HG03066 (cell line): Measurements from ENCODE around the gene ZNF662.
"Not testable (repeated sequence)": the region's sequence is repeated elsewhere in the genome, so short reads cannot be mapped to it uniquely, and the experiment has no call there.

Source experiments
- ATAC-seq: cut with Tn5 transposase; IDR thresholded peaks from one replicate; pipeline ENCODE4 v1.9.1; 2021; ENCODE audit warnings: low read depth; ENCODE audit not compliant: unreplicated experiment

ZNF662 gene

DNA sequence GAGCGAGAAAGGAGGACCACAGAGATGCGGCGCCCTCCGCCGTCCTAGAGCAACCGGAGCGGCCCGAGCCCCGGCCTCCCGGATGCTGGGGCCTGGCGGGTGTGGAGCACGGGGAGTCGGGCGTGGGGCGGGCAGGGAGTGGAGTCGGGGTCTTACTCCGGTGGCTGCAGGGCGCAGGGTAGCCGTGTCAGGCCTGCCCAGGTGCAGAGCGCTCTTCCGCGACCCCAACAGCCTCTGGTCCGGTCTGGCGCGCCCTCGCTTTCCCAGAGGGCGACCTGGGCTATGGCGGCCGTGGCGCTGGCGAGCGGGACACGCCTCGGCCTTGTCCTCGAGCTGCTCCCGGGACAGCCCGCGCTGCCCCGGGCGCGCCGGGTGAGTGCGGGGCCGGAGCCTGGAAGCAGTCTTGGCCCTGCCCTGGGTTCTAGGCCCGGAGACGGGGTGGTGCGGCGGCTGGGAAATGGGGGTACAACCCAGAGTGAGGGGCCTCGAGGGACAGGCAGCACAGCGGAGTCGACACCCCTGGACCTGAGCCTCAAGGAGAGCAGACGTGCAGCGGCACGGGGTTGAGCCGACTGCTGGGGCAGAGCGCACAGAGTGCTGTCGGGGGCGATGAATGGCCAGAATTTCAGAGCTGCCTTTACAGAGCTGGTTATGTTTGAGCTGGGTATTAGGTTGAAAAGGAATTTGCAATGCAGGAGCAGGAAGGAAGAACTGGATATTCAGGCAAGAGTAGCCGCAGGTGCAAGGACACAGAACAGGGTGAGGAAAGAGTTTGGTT, at the start of gene ZNF662:
TSS of gene ZNF662 (plus strand) at position 73 of the 778 bp plus-strand sequence. CDS start 1,973 bp downstream, outside the sequence.
- ATAC-seq: no peak

DNA sequence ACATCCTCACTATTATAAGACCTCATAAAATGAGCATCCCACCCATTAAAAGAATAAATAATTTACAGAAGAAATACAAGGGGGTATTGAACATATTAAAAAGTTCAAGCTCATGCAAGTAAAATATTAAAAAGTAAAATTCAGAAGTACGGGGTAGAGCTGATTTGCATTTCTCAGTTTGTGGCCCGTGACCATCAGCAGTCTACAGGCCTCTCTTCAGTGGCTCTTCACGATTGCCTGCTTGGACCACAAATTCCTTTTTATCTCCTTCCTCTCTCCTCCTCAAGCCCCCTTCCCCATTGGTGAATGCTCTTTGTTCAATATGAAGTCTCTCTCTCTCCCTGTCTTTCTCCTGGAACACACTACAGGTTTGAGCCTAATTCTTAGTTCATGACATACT, 49.4 kb upstream of the ZNF662 start:
- ATAC-seq: no peak

GRCh38 chr3:42864321-42864950, 41.5 kb upstream of the ZNF662 start:
- ATAC-seq: no peak

- no peak for ATAC-seq
These were observed 40.7 kb upstream of the ZNF662 start for GRCh38 chr3:42865256-42865655.

DNA sequence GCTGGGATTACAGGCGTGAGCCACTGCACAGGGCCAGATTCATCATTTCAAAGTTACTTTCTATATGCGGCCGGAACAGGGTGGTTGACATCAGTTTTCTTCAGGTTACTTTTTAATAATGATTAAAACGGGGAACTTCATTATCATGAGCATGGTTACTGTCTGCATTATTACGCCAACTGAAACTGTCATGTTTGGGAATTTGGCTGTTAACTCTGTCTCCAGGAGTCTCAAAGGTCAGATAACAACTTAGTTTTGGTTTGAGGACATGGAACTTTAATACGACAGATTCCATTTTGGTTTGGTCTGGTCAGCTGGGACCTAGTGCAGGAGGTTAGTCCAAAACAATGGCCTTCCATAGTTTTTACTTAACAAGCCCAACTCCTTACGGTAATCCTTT, 38.8 kb upstream of the ZNF662 start:
- no peak for ATAC-seq

GRCh38 chr3:42868841-42869240, 37.1 kb upstream of the ZNF662 start:
- no peak for ATAC-seq

- no peak for ATAC-seq
These were observed 34.2 kb upstream of the ZNF662 start for GRCh38 chr3:42871592-42872196.

DNA sequence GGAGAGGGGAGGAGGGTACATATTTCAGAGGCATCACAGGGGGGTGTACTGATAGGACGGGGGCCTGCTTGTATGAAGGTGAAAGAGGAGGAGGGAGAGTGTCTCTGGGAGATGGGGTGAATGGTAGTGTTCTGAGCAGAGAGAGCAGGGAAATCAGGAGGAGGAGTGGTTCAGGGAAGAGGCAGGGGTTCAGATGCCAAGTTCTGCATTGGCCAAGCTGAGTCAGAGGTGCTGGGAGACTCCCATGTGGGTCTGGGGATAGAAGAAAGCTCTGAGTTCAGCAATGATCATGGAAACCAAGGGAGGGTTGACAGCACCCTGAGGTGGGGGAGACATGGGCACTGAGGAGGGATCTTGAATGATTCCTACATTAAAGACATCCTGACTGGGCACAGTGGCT, 33.2 kb upstream of the ZNF662 start:
- ATAC-seq: no peak

DNA sequence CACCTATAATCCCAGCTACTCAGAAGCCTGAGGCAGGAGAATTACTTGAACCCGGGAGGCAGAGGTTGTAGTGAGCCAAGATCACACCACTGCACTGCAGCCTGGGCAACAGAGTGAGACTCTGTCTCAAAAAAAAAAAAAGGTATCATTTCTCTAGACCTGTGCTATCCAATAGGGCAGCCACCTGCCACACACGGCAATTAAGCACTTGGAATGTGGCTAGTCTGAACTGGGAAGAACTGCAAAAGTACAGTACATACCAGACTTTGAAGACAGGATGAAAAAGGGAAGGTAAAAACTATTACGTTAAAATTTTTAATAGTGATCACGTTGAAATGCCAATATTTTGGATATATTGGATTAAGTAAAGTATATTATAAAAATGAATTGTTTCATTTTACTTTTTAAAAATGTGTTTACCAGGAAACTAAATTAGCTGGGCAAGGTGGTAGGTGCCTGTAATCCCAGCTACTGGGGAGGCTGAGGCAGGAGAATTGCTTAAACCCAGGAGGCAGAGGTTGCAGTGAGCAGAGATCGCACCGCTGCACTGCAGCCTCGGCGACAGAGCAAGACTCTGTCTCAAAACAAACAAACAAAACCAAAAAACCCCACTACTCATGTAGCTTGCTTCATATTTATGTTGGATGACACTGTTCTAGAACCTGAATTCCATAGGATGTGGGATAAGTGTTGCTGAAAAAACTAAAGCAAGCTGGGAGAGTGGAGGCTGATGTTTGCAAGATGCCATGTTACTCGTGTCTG, 32.5 kb upstream of the ZNF662 start:
- no peak for ATAC-seq

DNA sequence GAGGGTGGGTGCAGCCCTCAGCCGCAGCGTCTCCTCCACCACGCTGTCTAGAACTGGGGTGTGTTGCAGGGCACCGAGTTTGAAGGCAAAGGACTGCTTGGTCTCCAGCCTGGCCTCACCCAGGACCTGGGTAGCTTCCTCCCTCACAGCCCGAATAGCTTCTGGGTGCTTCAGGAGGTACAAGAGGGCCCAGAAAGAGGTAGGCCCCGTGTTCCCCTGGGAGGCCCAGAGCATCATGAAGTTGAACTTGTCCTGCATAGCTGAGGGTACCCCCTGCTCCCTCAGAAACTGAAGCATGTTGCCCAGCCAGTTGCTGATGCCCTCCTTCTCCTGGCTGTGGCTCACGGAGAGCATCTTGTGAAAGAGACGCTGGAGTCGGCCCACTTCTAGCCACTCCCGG, 31.2 kb upstream of the ZNF662 start:
- ATAC-seq: no peak

DNA sequence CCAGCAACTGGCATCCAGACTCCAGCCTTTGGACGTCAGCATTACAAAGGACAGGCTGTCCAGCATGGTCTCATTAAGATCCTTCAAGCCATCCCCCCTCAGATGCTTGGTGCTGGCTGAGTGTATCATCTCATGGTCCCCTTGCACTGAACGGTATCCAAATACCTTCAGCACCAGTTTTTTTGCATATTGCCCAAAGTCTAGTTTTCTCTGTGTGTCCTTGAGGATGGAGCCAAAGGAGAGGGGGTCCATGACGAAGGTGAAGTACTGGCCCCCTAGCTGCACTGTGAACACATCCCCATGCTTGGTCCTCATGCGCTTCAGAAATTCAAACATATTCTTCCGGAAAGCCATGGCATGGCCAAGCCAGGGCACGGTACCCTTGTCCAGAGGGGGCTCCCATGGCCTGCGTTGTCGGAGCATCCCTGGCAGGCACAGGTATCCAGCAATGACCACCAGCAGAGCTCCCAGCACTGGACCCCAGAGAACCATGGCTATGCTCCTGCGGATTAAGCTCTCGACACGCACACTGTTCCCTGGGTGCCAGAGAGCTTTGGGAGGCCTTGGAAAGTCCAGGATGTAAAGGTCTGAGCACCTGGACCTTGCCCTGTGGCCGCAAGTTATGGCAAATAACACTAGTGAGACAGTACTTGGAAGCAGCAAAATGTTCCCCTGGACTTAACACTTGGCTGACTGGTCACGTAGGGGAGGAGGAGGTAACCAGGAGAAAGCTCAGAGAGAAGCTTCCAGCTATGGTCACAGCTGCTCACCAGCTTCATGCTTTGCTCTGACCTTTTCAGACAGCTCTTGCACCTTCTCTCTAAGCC, 30.4 kb upstream of the ZNF662 start, which contains the start of gene CYP8B1:
TSS of gene CYP8B1 (minus strand) at position 555 of the 827 bp plus-strand sequence. CDS start at position 492, 63 bp downstream.
- ATAC-seq: no peak

DNA sequence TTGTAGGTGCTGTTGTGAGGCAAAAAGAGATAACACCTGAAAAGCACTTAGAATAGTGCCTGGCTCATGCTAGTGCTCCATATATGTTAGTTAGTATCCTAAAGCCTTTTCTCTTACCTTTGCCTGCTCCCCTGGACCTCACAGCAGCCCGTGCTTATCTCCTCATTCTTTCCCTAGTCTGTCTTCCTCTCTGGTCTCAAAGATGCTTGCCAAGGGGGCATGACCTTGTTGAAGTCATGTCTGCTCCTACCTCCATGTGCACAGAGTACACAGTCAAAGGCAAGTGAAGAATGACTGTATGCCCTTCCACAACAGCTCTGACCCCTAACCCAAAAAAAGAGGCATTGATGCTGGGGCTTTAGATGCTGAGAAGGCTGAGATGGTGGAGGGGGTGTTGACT, 29.5 kb upstream of the ZNF662 start:
- no peak for ATAC-seq

- no peak for ATAC-seq
These were observed 28.8 kb upstream of the ZNF662 start for GRCh38 chr3:42876940-42877720.

GRCh38 chr3:42877881-42878280, 28.1 kb upstream of the ZNF662 start:
- no peak for ATAC-seq

DNA sequence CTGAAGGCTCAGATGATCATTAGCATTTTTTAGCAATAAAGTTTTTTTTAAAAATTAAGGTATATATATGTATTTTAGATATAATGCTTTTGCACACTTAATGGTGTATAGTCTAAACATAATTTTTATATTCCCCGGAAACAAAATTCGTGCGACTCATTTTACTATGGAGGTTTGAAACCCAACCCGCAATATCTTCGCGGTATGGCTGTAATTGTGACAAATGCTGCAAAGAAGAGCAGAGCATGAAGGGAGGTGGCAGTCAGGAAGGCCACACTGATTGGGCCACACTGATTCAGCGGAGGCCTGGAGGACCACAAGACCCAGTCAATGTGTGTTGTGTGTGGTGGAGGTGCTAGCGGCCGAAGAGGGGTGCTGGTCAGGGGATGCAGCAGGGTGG, 25.8 kb upstream of the ZNF662 start:
- no peak for ATAC-seq

- peak; percentile 97 for ATAC-seq
These were observed 25.1 kb upstream of the ZNF662 start for GRCh38 chr3:42880601-42881451.

DNA sequence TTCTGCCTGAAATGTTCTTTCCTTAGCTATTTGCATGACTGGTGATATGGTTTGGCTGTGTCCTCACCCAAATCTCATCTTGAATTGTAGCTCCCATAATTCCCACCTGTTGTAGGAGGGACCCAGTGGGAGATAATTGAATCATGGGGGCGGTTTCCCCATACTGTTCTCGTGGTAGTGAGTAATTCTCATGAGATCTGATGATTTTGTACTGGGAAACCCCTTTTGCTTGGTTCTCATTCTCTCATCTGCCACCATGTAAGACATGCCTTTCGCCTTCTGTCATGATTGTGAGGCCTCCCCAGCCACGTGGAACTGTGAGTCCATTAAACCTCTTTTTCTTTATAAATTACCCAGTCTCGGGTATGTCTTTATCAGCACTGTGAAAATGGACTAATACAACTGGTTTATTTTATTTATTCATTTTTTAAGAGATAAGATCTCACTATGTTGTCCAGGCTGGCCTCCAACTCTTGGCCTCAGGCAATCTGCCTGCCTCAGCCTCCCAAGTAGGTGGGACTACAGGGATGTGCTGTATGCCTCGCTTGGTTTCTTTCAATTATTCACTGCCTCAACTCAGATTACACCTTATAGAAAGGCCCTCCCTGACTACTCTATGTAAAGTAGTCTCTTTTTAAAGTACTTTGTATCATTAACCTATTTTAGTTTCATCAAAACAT, 22.6 kb upstream of the ZNF662 start:
- not testable (repeated sequence) for ATAC-seq

DNA sequence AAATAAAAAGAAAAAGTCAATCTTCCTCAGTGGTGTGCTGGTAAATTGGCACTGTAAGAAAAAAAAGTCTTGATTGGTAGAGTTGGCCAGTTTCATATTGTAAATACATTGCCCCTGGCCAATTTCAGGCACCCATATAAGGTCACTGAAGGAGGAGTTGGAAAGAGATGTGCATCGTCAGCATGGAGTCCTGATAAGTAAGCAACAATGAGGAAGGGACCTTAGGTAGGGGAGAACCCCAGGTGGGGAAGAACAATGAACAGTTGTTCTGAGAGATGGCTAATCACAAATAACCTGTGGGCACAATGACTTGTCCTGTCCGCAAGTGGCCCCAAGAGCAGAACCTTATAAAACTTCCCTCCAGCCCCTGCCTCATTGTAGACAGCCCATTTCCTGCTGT, 21.6 kb upstream of the ZNF662 start:
- no peak for ATAC-seq
